HCT116 (cell line): ENCODE measurements around the gene C10orf90.

Experiments
- CEBPB ChIP-seq: IDR thresholded peaks from 2 replicates; pipeline ENCODE4 v1.6.1; 2012; ENCODE audit warnings: low read depth
- EZH2 ChIP-seq: fragments of 200-600 bp; sonication (generic); IDR thresholded peaks from 2 replicates; pipeline ENCODE4 v1.6.1; 2017; ENCODE audit warnings: antibody characterized with exemption, mixed run types
- EZH2phosphoT487 ChIP-seq: fragments of 200-600 bp; IDR thresholded peaks from 2 replicates; pipeline ENCODE4 v1.6.1; 2018; ENCODE audit warnings: antibody characterized with exemption, borderline replicate concordance
- JUND ChIP-seq: IDR thresholded peaks from 2 replicates; pipeline ENCODE4 v1.6.1; 2012
- POLR2A ChIP-seq: IDR thresholded peaks from 2 replicates; pipeline ENCODE4 v1.7.0; 2011; ENCODE audit warnings: borderline replicate concordance; ENCODE audit not compliant: insufficient read depth, insufficient read length; ENCODE audit errors: extremely low read depth
- POLR2AphosphoS5 ChIP-seq: IDR thresholded peaks from 2 replicates; pipeline ENCODE4 v1.6.1; 2011; ENCODE audit warnings: mild to moderate bottlenecking, low read depth, low read length, moderate library complexity
- RAD21 ChIP-seq: IDR thresholded peaks from 2 replicates; pipeline ENCODE4 v1.6.1; 2012; ENCODE audit warnings: low read depth, mild to moderate bottlenecking
- SIN3A ChIP-seq: IDR thresholded peaks from 2 replicates; pipeline ENCODE4 v1.6.1; 2012; ENCODE audit warnings: low read depth
- SP1 ChIP-seq: IDR thresholded peaks from 2 replicates; pipeline ENCODE4 v1.6.1; 2012; ENCODE audit warnings: low read depth
- YY1 ChIP-seq: IDR thresholded peaks from 2 replicates; pipeline ENCODE4 v1.6.1; 2011; ENCODE audit warnings: low read length, low read depth, moderate library complexity, mild to moderate bottlenecking; ENCODE audit not compliant: insufficient replicate concordance; ENCODE audit errors: extremely low read depth
- TF ChIP-seq, protein P1 (sequence below): IDR thresholded peaks from 2 replicates; pipeline ENCODE4 v1.6.1; 2012
- TF ChIP-seq, protein P2 (sequence below), 3 experiments: fragments of 200-600 bp in 1 of 3; sonication (generic) in 1 of 3; IDR thresholded peaks in 2 of 3; conservative IDR thresholded peaks in 1 of 3; 2 replicates each; pipeline ENCODE4 v1.5.1; 2012 to 2017; ENCODE audit warnings: low read depth in 2 of 3, low read length in 2 of 3, antibody characterized with exemption in 1 of 3, borderline replicate concordance in 1 of 3, control low read depth in 1 of 3, mild to moderate bottlenecking in 1 of 3, mixed read lengths in 1 of 3, mixed run types in 1 of 3, moderate library complexity in 1 of 3; ENCODE audit not compliant: insufficient read depth in 1 of 3
- TF ChIP-seq, protein P3 (sequence below): IDR thresholded peaks from 2 replicates; pipeline ENCODE4 v1.6.1; 2012
- TF ChIP-seq, protein P4 (sequence below): IDR thresholded peaks from 2 replicates; pipeline ENCODE4 v1.6.1; 2012; ENCODE audit warnings: low read depth

DNA sequence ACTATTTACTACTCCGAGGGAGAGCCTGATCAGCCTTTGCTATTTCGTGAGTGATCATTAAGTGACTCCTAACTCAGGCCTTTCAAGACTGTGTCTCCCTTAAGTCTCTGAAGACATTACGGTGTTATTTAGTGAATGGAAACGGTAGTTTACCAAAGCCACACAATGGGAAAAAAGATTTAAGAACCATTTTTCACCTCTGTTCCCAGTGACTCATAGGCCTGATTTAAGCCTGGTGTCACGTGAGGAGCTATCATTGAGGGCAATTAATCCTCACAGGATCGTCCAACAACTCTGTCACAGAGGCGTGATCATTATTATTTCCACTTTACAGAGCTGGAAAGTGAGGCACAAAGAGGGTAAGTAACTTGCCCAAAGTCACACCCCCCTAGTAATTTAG is 20.3 kb downstream of the C10orf90 start:
- TF ChIP-seq EZH2phosphoT487 (no peak), CEBPB (no peak), YY1 (no peak), POLR2A (no peak), EZH2 (no peak), POLR2AphosphoS5 (no peak), SP1 (no peak), SIN3A (no peak), JUND (no peak), RAD21 (no peak)
- TF ChIP-seq, protein P1, sequence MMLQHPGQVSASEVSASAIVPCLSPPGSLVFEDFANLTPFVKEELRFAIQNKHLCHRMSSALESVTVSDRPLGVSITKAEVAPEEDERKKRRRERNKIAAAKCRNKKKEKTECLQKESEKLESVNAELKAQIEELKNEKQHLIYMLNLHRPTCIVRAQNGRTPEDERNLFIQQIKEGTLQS, result no peak
- TF ChIP-seq, protein P2, sequence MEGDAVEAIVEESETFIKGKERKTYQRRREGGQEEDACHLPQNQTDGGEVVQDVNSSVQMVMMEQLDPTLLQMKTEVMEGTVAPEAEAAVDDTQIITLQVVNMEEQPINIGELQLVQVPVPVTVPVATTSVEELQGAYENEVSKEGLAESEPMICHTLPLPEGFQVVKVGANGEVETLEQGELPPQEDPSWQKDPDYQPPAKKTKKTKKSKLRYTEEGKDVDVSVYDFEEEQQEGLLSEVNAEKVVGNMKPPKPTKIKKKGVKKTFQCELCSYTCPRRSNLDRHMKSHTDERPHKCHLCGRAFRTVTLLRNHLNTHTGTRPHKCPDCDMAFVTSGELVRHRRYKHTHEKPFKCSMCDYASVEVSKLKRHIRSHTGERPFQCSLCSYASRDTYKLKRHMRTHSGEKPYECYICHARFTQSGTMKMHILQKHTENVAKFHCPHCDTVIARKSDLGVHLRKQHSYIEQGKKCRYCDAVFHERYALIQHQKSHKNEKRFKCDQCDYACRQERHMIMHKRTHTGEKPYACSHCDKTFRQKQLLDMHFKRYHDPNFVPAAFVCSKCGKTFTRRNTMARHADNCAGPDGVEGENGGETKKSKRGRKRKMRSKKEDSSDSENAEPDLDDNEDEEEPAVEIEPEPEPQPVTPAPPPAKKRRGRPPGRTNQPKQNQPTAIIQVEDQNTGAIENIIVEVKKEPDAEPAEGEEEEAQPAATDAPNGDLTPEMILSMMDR (IDR thresholded peaks at IDR 0.05 in 2 of 3, conservative IDR thresholded peaks at IDR 0.05 in 1 of 3; ENCODE audit: borderline replicate concordance in 1 of 3, insufficient read depth in 1 of 3, low read depth in 2 of 3, low read length in 2 of 3), result no peak
- TF ChIP-seq, protein P3, sequence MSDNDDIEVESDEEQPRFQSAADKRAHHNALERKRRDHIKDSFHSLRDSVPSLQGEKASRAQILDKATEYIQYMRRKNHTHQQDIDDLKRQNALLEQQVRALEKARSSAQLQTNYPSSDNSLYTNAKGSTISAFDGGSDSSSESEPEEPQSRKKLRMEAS, result no peak
- TF ChIP-seq, protein P4, sequence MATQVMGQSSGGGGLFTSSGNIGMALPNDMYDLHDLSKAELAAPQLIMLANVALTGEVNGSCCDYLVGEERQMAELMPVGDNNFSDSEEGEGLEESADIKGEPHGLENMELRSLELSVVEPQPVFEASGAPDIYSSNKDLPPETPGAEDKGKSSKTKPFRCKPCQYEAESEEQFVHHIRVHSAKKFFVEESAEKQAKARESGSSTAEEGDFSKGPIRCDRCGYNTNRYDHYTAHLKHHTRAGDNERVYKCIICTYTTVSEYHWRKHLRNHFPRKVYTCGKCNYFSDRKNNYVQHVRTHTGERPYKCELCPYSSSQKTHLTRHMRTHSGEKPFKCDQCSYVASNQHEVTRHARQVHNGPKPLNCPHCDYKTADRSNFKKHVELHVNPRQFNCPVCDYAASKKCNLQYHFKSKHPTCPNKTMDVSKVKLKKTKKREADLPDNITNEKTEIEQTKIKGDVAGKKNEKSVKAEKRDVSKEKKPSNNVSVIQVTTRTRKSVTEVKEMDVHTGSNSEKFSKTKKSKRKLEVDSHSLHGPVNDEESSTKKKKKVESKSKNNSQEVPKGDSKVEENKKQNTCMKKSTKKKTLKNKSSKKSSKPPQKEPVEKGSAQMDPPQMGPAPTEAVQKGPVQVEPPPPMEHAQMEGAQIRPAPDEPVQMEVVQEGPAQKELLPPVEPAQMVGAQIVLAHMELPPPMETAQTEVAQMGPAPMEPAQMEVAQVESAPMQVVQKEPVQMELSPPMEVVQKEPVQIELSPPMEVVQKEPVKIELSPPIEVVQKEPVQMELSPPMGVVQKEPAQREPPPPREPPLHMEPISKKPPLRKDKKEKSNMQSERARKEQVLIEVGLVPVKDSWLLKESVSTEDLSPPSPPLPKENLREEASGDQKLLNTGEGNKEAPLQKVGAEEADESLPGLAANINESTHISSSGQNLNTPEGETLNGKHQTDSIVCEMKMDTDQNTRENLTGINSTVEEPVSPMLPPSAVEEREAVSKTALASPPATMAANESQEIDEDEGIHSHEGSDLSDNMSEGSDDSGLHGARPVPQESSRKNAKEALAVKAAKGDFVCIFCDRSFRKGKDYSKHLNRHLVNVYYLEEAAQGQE, result no peak
